Hepatocyte (in vitro differentiated cells): Measurements from ENCODE around the gene ARID3A. TPM values are rescaled to one million over a fixed set of nuclear protein-coding genes. Genes with fewer than 3 reads are reported as not detected.

Experiments
- DNase-seq: peaks from one replicate; pipeline ENCODE4 v3.0.0-alpha.2; 2016; ENCODE audit warnings: low spot score
- H2AFZ ChIP-seq: fragments of 200-600 bp; sonication (generic); 2 replicates; pipeline ENCODE4 v1.6.0; 2016; ENCODE audit warnings: antibody characterized with exemption, mild to moderate bottlenecking
- H3K27ac ChIP-seq: fragments of 200-600 bp; sonication (generic); 2 replicates; pipeline ENCODE4 v1.5.1; 2016; ENCODE audit warnings: mild to moderate bottlenecking
- H3K27me3 ChIP-seq: fragments of 200-600 bp; sonication (generic); 2 replicates; pipeline ENCODE4 v1.6.1; 2016
- H3K36me3 ChIP-seq: fragments of 200-600 bp; sonication (generic); replicated peaks from 2 replicates; pipeline ENCODE4 v1.5.1; 2016; ENCODE audit warnings: low read depth; ENCODE audit not compliant: insufficient read depth
- H3K4me1 ChIP-seq: fragments of 200-600 bp; sonication (generic); 2 replicates; pipeline ENCODE4 v1.5.1; 2016; ENCODE audit warnings: mild to moderate bottlenecking, moderate library complexity; ENCODE audit not compliant: insufficient read depth
- H3K4me2 ChIP-seq: fragments of 200-600 bp; sonication (generic); 2 replicates; pipeline ENCODE4 v1.6.0; 2016
- H3K4me3 ChIP-seq: fragments of 200-600 bp; sonication (generic); 2 replicates; pipeline ENCODE4 v1.5.1; 2016; ENCODE audit warnings: mild to moderate bottlenecking
- H3K79me2 ChIP-seq: fragments of 200-600 bp; sonication (generic); 2 replicates; pipeline ENCODE4 v1.6.0; 2017; ENCODE audit warnings: mild to moderate bottlenecking
- H3K9me2 ChIP-seq: fragments of 200-600 bp; sonication (generic); replicated peaks from 2 replicates; pipeline ENCODE4 v1.6.0; 2017; ENCODE audit warnings: mild to moderate bottlenecking; ENCODE audit not compliant: insufficient read depth
- H3K9me3 ChIP-seq: fragments of 200-600 bp; sonication (generic); 2 replicates; pipeline ENCODE4 v1.5.1; 2016; ENCODE audit warnings: low read depth, mild to moderate bottlenecking
- H4K20me1 ChIP-seq: fragments of 200-600 bp; sonication (generic); 2 replicates; pipeline ENCODE4 v1.6.0; 2016; ENCODE audit warnings: mild to moderate bottlenecking; ENCODE audit not compliant: insufficient read depth, poor library complexity, severe bottlenecking
- EZH2 ChIP-seq: fragments of 200-600 bp; sonication (generic); IDR thresholded peaks from 2 replicates; pipeline ENCODE4 v1.6.1; 2016; ENCODE audit warnings: antibody characterized with exemption, mild to moderate bottlenecking, borderline replicate concordance
- EZH2phosphoT487 ChIP-seq: fragments of 200-600 bp; sonication (generic); IDR thresholded peaks from one replicate; pipeline ENCODE4 v1.6.1; 2018; ENCODE audit warnings: antibody characterized with exemption, mild to moderate bottlenecking, low read depth, moderate library complexity; ENCODE audit not compliant: unreplicated experiment, severe bottlenecking
- WGBS: methylation state at CpG from one replicate; pipeline ENCODE4 v1.1.6; 2016; ENCODE audit warnings: low lambda C conversion rate; ENCODE audit errors: missing lambda C conversion rate; 5-methylcytosine and 5-hydroxymethylcytosine counted together
- polyA plus RNA-seq: library from polyadenylated mRNA; unstranded; fragments of >200 nt; fragmentation: Nextera tagmentation; extraction: Ambion mirVana; gene quantifications from 2 replicates; pipeline ENCODE4 v1.2.1, GENCODE V29; 2016
- total RNA-seq: library from RNA; depleted of rRNA; stranded (reverse); fragments of >200 nt; gene quantifications from 2 replicates; pipeline ENCODE4 v1.2.3, GENCODE V29; 2014
- TF ChIP-seq, protein P1 (sequence below): fragments of 200-600 bp; sonication (generic); IDR thresholded peaks from 2 replicates; pipeline ENCODE4 v1.5.1; 2016; ENCODE audit warnings: antibody characterized with exemption, mild to moderate bottlenecking; ENCODE audit not compliant: poor library complexity

The ARID3A gene
- total and polyA plus RNA-seq, 2 experiments from 2014 or later = 122 to 180 TPM

DNA sequence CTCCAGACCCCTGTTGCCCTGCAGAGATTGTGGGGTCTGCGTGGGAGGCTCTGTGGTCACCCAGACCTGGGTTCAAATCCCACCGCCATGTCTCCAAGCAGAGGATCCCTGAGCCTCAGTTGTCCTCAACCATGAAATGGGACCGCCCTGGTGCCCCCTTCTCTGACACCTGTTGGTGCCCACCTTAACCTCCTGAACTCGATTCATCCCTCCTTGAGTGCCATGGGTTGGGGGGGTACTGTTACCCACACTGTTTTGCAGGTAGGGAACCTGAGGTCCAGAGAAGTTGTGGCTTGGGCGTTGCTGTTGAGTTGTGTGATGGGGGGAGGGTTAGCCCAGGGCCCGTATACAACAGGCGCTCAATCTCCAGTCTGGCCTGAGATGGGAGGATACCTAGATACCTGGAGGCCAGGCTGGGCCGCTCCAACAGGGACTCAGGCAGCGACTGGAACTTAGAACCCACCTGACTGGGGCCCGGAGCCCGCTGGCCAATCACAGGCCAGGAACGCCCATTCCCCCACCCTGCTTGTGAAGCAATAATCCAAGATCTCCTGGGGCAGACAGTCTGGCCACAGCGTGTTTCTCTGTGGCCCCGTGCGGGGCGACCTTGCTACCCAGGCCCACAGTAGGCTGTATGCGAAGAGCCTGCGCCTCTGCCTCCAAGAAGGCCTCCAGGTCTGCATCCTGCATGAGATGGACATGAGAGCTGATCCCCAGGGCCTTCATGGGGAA is 2.8 kb downstream of the ARID3A start:
- WGBS = 81% methylated on average over 18 of the region's 18 CpGs
- no peaks in the 10 kb centered on the region for H3K9me3 ChIP-seq
- no peaks in the 10 kb centered on the region for H3K9me2 ChIP-seq
- no peak overlapping the region for H2AFZ ChIP-seq
- peak overlapping the region; percentile 98 for H3K4me2 ChIP-seq
- H3K36me3 ChIP-seq = no peaks in the 10 kb centered on the region
- peaks cover 52% of the 10 kb centered on the region for H4K20me1 ChIP-seq
- TF ChIP-seq EZH2 = no peak
- TF ChIP-seq, protein P1, sequence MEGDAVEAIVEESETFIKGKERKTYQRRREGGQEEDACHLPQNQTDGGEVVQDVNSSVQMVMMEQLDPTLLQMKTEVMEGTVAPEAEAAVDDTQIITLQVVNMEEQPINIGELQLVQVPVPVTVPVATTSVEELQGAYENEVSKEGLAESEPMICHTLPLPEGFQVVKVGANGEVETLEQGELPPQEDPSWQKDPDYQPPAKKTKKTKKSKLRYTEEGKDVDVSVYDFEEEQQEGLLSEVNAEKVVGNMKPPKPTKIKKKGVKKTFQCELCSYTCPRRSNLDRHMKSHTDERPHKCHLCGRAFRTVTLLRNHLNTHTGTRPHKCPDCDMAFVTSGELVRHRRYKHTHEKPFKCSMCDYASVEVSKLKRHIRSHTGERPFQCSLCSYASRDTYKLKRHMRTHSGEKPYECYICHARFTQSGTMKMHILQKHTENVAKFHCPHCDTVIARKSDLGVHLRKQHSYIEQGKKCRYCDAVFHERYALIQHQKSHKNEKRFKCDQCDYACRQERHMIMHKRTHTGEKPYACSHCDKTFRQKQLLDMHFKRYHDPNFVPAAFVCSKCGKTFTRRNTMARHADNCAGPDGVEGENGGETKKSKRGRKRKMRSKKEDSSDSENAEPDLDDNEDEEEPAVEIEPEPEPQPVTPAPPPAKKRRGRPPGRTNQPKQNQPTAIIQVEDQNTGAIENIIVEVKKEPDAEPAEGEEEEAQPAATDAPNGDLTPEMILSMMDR = no peak
- TF ChIP-seq EZH2phosphoT487 = no peak
- peak; percentile 86 for DNase-seq
- H3K27me3 ChIP-seq = no peaks in the 10 kb centered on the region
- H3K79me2 ChIP-seq = peaks cover 91% of the 10 kb centered on the region
- peak overlapping the region; percentile 96 for H3K27ac ChIP-seq
- peak overlapping the region; percentile 70 for H3K4me3 ChIP-seq
- H3K4me1 ChIP-seq = peaks cover 26% of the 10 kb centered on the region

DNA sequence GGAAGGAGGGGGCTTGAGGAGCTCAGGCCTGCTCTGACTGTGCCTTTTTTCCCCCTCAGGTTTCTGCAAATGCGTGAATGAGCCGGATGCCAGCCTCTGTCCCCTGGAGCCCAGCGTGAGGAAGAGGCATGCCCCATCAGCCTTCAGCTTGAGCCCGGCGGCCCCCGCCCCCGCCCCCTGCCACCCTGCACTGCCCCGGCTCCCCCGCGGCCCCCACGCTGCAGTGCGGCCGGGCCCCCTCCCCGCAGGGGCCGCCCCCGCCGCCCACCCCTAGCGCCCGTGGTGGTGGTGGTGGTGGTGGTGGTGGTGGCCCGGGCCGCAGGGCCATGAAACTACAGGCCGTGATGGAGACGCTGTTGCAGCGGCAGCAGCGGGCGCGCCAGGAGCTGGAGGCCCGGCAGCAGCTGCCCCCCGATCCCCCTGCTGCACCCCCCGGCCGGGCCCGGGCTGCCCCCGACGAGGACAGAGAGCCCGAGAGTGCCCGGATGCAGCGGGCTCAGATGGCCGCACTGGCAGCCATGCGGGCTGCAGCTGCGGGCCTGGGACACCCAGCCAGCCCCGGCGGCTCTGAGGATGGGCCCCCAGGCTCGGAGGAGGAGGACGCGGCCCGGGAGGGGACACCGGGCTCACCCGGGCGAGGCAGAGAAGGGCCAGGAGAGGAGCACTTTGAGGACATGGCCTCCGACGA is 3.5 kb downstream of the ARID3A start:
- Histone ChIP-seq H3K4me1 (peaks cover 31% of the 10 kb centered on the region), H3K4me3 (no peak overlapping the region), H3K4me2 (peak overlapping the region; percentile 98), H3K9me3 (no peaks in the 10 kb centered on the region), H3K36me3 (no peaks in the 10 kb centered on the region), H4K20me1 (peaks cover 59% of the 10 kb centered on the region), H2AFZ (no peak overlapping the region), H3K79me2 (peaks cover 91% of the 10 kb centered on the region), H3K27ac (no peak overlapping the region), H3K27me3 (no peaks in the 10 kb centered on the region), H3K9me2 (no peaks in the 10 kb centered on the region)
- DNase-seq = no peak
- TF ChIP-seq EZH2 (no peak), EZH2phosphoT487 (no peak)
- TF ChIP-seq, protein P1 = no peak
- WGBS = 100% methylated on average over 1 of the region's 51 CpGs

DNA sequence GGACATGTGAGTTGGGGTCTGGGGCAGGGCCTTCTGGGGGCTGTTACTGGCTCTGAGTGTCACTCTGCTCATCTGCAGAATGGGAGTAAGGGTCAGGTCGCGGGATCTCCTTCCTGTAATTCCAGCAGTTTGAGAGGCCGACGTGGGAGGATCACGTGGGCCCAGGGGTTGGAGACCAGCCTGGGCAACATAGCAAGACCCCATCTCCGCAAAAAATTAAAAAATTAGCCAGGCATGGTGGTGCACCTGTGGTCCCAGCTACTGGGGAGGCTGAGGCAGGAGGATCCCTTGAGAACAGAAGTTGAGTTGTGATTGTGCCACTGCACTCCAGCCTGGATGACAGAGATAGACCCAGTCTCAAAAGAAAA is 4.0 kb downstream of the ARID3A start:
- Histone ChIP-seq H2AFZ (no peak overlapping the region), H3K9me2 (no peaks in the 10 kb centered on the region), H3K27ac (no peak overlapping the region), H4K20me1 (peaks cover 64% of the 10 kb centered on the region), H3K79me2 (peaks cover 91% of the 10 kb centered on the region), H3K36me3 (no peaks in the 10 kb centered on the region), H3K4me3 (no peak overlapping the region), H3K4me1 (peaks cover 36% of the 10 kb centered on the region), H3K9me3 (no peaks in the 10 kb centered on the region), H3K27me3 (no peaks in the 10 kb centered on the region), H3K4me2 (peak overlapping the region; percentile 51)
- DNase-seq = no peak
- TF ChIP-seq EZH2phosphoT487 (no peak), EZH2 (no peak)
- TF ChIP-seq, protein P1 = no peak
- 98% methylated on average over 6 of the region's 6 CpGs for WGBS
